ENCODE measurements around the gene RNPEPL1. TPM values are rescaled to one million over a fixed set of nuclear protein-coding genes. Genes with fewer than 3 reads are reported as not detected.

Gene RNPEPL1
- total and polyA plus RNA-seq, 10 of the 15 experiments (the other 5 are each of a cell fraction or from before 2014, with no cell fraction given), result 0.24 to 49.5 (median 6.8) TPM

GRCh38 chr2:240624011-240624949, 56.0 kb downstream of the RNPEPL1 start:
- CTCF ChIA-PET, result interaction anchor here (1.5 kb wide), 1 partner anchor 110 kb away, joined by 3 read pairs; no protein-coding TSS in a partner anchor
- Histone ChIP-seq H3K4me2 (ENCODE audit: control insufficient read depth, insufficient read depth) (peak overlapping the region; percentile 74; the same call in 1 of the 2 replicates), H3K27ac (ENCODE audit: control insufficient read depth, insufficient read depth) (peak overlapping the region; percentile 3; the same call in 1 of the 2 replicates), H3K9ac (ENCODE audit: control insufficient read depth, insufficient read depth, low read length) (no peak overlapping the region), H3K4me1 (ENCODE audit: control insufficient read depth, insufficient read depth, low read length) (peaks cover 48% of the 10 kb centered on the region), H4K20me1 (ENCODE audit: control insufficient read depth, insufficient read depth) (no peaks in the 10 kb centered on the region), H3K9me3 (replicated peaks; ENCODE audit: control insufficient read depth, insufficient read depth, low read length) (no peaks in the 10 kb centered on the region; the same call in 2 of the 3 replicates), H3K79me2 (ENCODE audit: control insufficient read depth, insufficient read depth, low read length) (no peaks in the 10 kb centered on the region), H3K36me3 (ENCODE audit: control insufficient read depth in 2 of 2, insufficient read depth in 2 of 2, low read length in 1 of 2) (no peaks in the 10 kb centered on the region), H3K4me3 (no peak overlapping the region), H3K27me3 (replicated peaks in 1 of 2; ENCODE audit: control insufficient read depth in 2 of 2, insufficient read depth in 2 of 2, low read length in 1 of 2) (no peaks in the 10 kb centered on the region), H2AFZ (ENCODE audit: control insufficient read depth, low read depth, low read length) (no peak overlapping the region)
- in situ Hi-C loops (cut with MboI) (no loop called here), intact Hi-C loops (cut with micrococcal nuclease; ENCODE audit: unreplicated experiment) (no loop called here)
- DNase-seq (ENCODE audit: low read depth, low spot score) (no peak), ATAC-seq (no peak), FAIRE-seq (no peak)
- TF ChIP-seq RUNX3 (IDR thresholded peaks at IDR 0.05; ENCODE audit: low read length) (no peak), RELB (IDR thresholded peaks at IDR 0.05; ENCODE audit: low read depth) (no peak), CHD1 (IDR thresholded peaks at IDR 0.05; ENCODE audit: low read depth, low read length) (no peak), BMI1 (IDR thresholded peaks at IDR 0.05; ENCODE audit: borderline replicate concordance) (no peak), BCLAF1 (IDR thresholded peaks at IDR 0.05) (no peak), RAD51 (IDR thresholded peaks at IDR 0.05) (no peak), SIN3A (IDR thresholded peaks at IDR 0.05; ENCODE audit: low read depth, low read length) (no peak)
- POLR2A ChIA-PET, result interaction anchor here (1.1 to 1.6 kb wide), 2 partner anchors 38 to 40 kb away, joined by 3 to 6 read pairs; partner anchors contain the start of gene CAPN10
- SMC1A ChIA-PET (ENCODE audit: uncharacterized antibody, unreplicated experiment), result no interaction called here
- 78% methylated on average over 23 of the region's 24 CpGs for WGBS (ENCODE audit: insufficient coverage, insufficient replicate concordance, low lambda C conversion rate, missing lambda C conversion rate)
- RAD21 ChIA-PET (ENCODE audit: unreplicated experiment), result no interaction called here
- BruUV-seq (replicated peaks), result no TSS peak

Data from GM12878 (cell line).